GM12878 (cell line): ENCODE measurements around the gene MOCS1. TPM values are rescaled to one million over a fixed set of nuclear protein-coding genes. Genes with fewer than 3 reads are reported as not detected.

Source experiments
- ATAC-seq: fragments of 200-7000 bp; cut with Tn5 transposase; 3 replicates; pipeline ENCODE4 v1.9.1; 2020; ENCODE audit warnings: mild to moderate bottlenecking, moderate library complexity
- BruUV-seq: library from RNA; stranded (reverse); fragments of 400-500 nt; replicated peaks from 2 replicates; lab custom pipeline; 2021; lab: Mats Ljungman, UMichigan
- CTCF ChIA-PET: fragments of 300-600 bp; sonication (Branson Sonifier 250); formaldehyde crosslinking; extraction: SDS; loops from one replicate; lab custom pipeline; 2021; ENCODE audit warnings: inconsistent platforms; lab: Yijun Ruan, JAX
- POLR2A ChIA-PET: fragments of 350-600 bp; formaldehyde crosslinking; extraction: SDS; loops from one replicate; lab custom pipeline; 2021; ENCODE audit warnings: inconsistent platforms; lab: Charles Lee
- RAD21 ChIA-PET: fragments of 300-600 bp; sonication (Branson Sonifier 250); formaldehyde crosslinking; loops from one replicate; lab custom pipeline; 2023; ENCODE audit warnings: antibody characterized with exemption; ENCODE audit not compliant: unreplicated experiment; lab: Charles Lee
- SMC1A ChIA-PET: fragments of 300-600 bp; sonication (Branson Sonifier 250); formaldehyde crosslinking; loops from one replicate; lab custom pipeline; 2023; ENCODE audit not compliant: unreplicated experiment, uncharacterized antibody; lab: Charles Lee
- DNase-seq: peaks from one replicate; pipeline ENCODE4 v3.0.0-alpha.2; 2011; ENCODE audit warnings: low read depth, low spot score
- FAIRE-seq: peaks from 3 replicates; lab custom pipeline; 2011; peaks lifted over from hg19 to GRCh38; lab: Jason Lieb, UNC
- H2AFZ ChIP-seq: 2 replicates; pipeline ENCODE4 v1.6.0; 2011; ENCODE audit warnings: low read depth, low read length, control low read depth; ENCODE audit not compliant: control insufficient read depth
- H3K27ac ChIP-seq: 2 replicates; pipeline ENCODE4 v1.5.1; 2011; ENCODE audit warnings: control low read depth; ENCODE audit not compliant: control insufficient read depth, insufficient read depth
- H3K27me3 ChIP-seq, 2 experiments: replicated peaks in 1 of 2; 2 replicates each; pipeline versions ENCODE4 v1.6.0 to v1.6.1; 2011; ENCODE audit warnings: low read length in 1 of 2; ENCODE audit not compliant: control insufficient read depth in 2 of 2, insufficient read depth in 2 of 2
- H3K36me3 ChIP-seq, 2 experiments: 2 replicates each; pipeline ENCODE4 v1.5.1; 2011; ENCODE audit warnings: low read length in 1 of 2; ENCODE audit not compliant: control insufficient read depth in 2 of 2, insufficient read depth in 2 of 2
- H3K4me1 ChIP-seq: 2 replicates; pipeline ENCODE4 v1.6.1; 2011; ENCODE audit warnings: mild to moderate bottlenecking, low read length, moderate library complexity, mixed read lengths; ENCODE audit not compliant: control insufficient read depth, insufficient read depth
- H3K4me2 ChIP-seq: 2 replicates; pipeline ENCODE4 v1.6.0; 2011; ENCODE audit warnings: control low read depth; ENCODE audit not compliant: control insufficient read depth, insufficient read depth
- H3K4me3 ChIP-seq: fragments of 200-600 bp; sonication (generic); 2 replicates; pipeline ENCODE4 v1.5.1; 2016
- H3K79me2 ChIP-seq: 2 replicates; pipeline ENCODE4 v1.6.0; 2011; ENCODE audit warnings: low read length; ENCODE audit not compliant: control insufficient read depth, insufficient read depth
- H3K9ac ChIP-seq: 2 replicates; pipeline ENCODE4 v1.8.0; 2011; ENCODE audit warnings: low read length, control low read depth, mixed read lengths; ENCODE audit not compliant: control insufficient read depth, insufficient read depth
- H3K9me3 ChIP-seq: replicated peaks from 3 replicates; pipeline ENCODE4 v1.5.1; 2011; ENCODE audit warnings: mild to moderate bottlenecking, low read length; ENCODE audit not compliant: control insufficient read depth, insufficient read depth
- H4K20me1 ChIP-seq: 2 replicates; pipeline ENCODE4 v1.6.0; 2011; ENCODE audit not compliant: control insufficient read depth, insufficient read depth
- BMI1 ChIP-seq: fragments of 450-650 bp; IDR thresholded peaks from 2 replicates; pipeline ENCODE4 v1.6.1; 2016; ENCODE audit warnings: mild to moderate bottlenecking, moderate library complexity, borderline replicate concordance
- CEBPB ChIP-seq, 2 experiments: fragments of 150-350 bp in 1 of 2; IDR thresholded peaks; 2 replicates each; pipeline ENCODE4 v1.6.1; 2012 to 2014; ENCODE audit warnings: low read depth in 2 of 2, low read length in 2 of 2, borderline replicate concordance in 1 of 2, inconsistent platforms in 1 of 2
- CREM ChIP-seq: IDR thresholded peaks from 2 replicates; pipeline ENCODE4 v1.6.1; 2014; ENCODE audit warnings: antibody characterized with exemption, low read depth
- EGR1 ChIP-seq, 2 experiments: IDR thresholded peaks; 1 replicate in 1 of 2; 2 replicates in 1 of 2; pipeline ENCODE4 v1.6.1; 2011 to 2012; ENCODE audit warnings: low read depth in 2 of 2, low read length in 2 of 2, borderline replicate concordance in 1 of 2, mild to moderate bottlenecking in 1 of 2, moderate library complexity in 1 of 2
- EP300 ChIP-seq, 2 experiments: fragments of 150-350 bp in 1 of 2; IDR thresholded peaks; 2 replicates each; pipeline ENCODE4 v1.6.1; 2011 to 2012; ENCODE audit warnings: low read depth in 2 of 2, low read length in 2 of 2, borderline replicate concordance in 1 of 2, improper control_type of control experiment in 1 of 2, inconsistent platforms in 1 of 2; ENCODE audit not compliant: control insufficient read depth in 1 of 2
- IRF4 ChIP-seq: IDR thresholded peaks from 2 replicates; pipeline ENCODE4 v1.6.1; 2011; ENCODE audit warnings: low read depth, low read length
- NFXL1 ChIP-seq: fragments of 450-650 bp; IDR thresholded peaks from 2 replicates; pipeline ENCODE4 v1.6.1; 2017; ENCODE audit warnings: antibody characterized with exemption, mild to moderate bottlenecking, borderline replicate concordance
- NR2C1 ChIP-seq: fragments of 450-650 bp; IDR thresholded peaks from 2 replicates; pipeline ENCODE4 v1.6.1; 2017; ENCODE audit warnings: antibody characterized with exemption, mild to moderate bottlenecking, moderate library complexity
- RAD21 ChIP-seq: IDR thresholded peaks from 2 replicates; pipeline ENCODE4 v1.6.1; 2011; ENCODE audit warnings: mild to moderate bottlenecking, low read depth, low read length, moderate library complexity; ENCODE audit not compliant: insufficient read depth
- RBBP5 ChIP-seq: fragments of 200-600 bp; sonication (generic); conservative IDR thresholded peaks from 2 replicates; pipeline ENCODE4 v1.6.1; 2016
- SIX5 ChIP-seq: IDR thresholded peaks from 2 replicates; pipeline ENCODE4 v1.6.1; 2011; ENCODE audit warnings: mild to moderate bottlenecking, low read depth, low read length, moderate library complexity; ENCODE audit not compliant: severe bottlenecking
- SMAD5 ChIP-seq: IDR thresholded peaks from 2 replicates; pipeline ENCODE4 v1.6.1; 2016; ENCODE audit warnings: antibody characterized with exemption, low read depth
- WRNIP1 ChIP-seq: IDR thresholded peaks from 2 replicates; pipeline ENCODE4 v1.6.1; 2011; ENCODE audit warnings: low read depth, low read length, improper control_type of control experiment, borderline replicate concordance
- ZNF274 ChIP-seq: IDR thresholded peaks from one replicate; pipeline ENCODE4 v1.8.0; 2011; ENCODE audit not compliant: insufficient read length, insufficient read depth
- ZZZ3 ChIP-seq: IDR thresholded peaks from 2 replicates; pipeline ENCODE4 v1.6.1; 2011; ENCODE audit warnings: low read depth; ENCODE audit not compliant: control insufficient read depth, insufficient read length
- WGBS: methylation state at CpG from one replicate; pipeline ENCODE4 v1.1.6; 2016; ENCODE audit warnings: low lambda C conversion rate; ENCODE audit not compliant: insufficient replicate concordance, insufficient coverage; ENCODE audit errors: missing lambda C conversion rate; 5-methylcytosine and 5-hydroxymethylcytosine counted together
- in situ Hi-C: fragments of 300-500 bp; cut with MboI; formaldehyde crosslinking; loops from 9 replicates; pipeline ENCODE4 v1.14.3; 2018; ENCODE audit warnings: mixed read lengths
- intact Hi-C: fragments of 100-400 bp; cut with micrococcal nuclease; formaldehyde crosslinking; loops from one replicate; pipeline ENCODE4 v1.14.2; 2022; ENCODE audit not compliant: unreplicated experiment
- polyA plus RNA-seq, 11 experiments: library from polyadenylated mRNA; depleted of rRNA in 4 of 11; unstranded in 6 of 11; stranded (reverse) in 5 of 11; fragments of >200 nt; fragmentation: Nextera tagmentation in 4 of 11; fragmentation: Illumina TruSeq in 1 of 11; extraction: Ambion mirVana in 4 of 11; extraction: Trizol in 1 of 11; gene quantifications; 1 replicate in 1 of 11; 2 replicates in 10 of 11; pipeline versions ENCODE4 v1.2.1 to v1.2.3, GENCODE V29; 2011 to 2016; ENCODE audit warnings: inconsistent platforms in 2 of 11, missing spikeins in 2 of 11, low read depth in 1 of 11
- total RNA-seq, 4 experiments: library from RNA; depleted of rRNA in 3 of 4; stranded (reverse); fragments of >200 nt in 3 of 4; fragmentation: Illumina TruSeq in 1 of 4; extraction: Trizol in 1 of 4; gene quantifications; 2 replicates each; pipeline versions ENCODE4 v1.2.1 to v1.2.3, GENCODE V29; 2013 to 2021
- TF ChIP-seq, protein P1 (sequence below), 3 experiments: IDR thresholded peaks in 2 of 3; conservative IDR thresholded peaks in 1 of 3; 2 replicates each; pipeline ENCODE4 v1.5.1; 2011; ENCODE audit warnings: low read depth in 3 of 3, low read length in 3 of 3, mild to moderate bottlenecking in 3 of 3, control low read depth in 2 of 3, moderate library complexity in 2 of 3, inconsistent platforms in 1 of 3, mixed read lengths in 1 of 3; ENCODE audit not compliant: control insufficient read depth in 2 of 3, insufficient read depth in 1 of 3; ENCODE audit errors: extremely low read depth in 1 of 3
- TF ChIP-seq, protein P2 (sequence below): IDR thresholded peaks from 2 replicates; pipeline ENCODE4 v1.6.1; 2011; ENCODE audit warnings: low read depth, low read length, improper control_type of control experiment, borderline replicate concordance

Gene MOCS1
- total and polyA plus RNA-seq, 10 of the 15 experiments (the other 5 are each of a cell fraction or from before 2014, with no cell fraction given) = 0.02 to 5.4 (median 0.16) TPM; not detected in 2

DNA sequence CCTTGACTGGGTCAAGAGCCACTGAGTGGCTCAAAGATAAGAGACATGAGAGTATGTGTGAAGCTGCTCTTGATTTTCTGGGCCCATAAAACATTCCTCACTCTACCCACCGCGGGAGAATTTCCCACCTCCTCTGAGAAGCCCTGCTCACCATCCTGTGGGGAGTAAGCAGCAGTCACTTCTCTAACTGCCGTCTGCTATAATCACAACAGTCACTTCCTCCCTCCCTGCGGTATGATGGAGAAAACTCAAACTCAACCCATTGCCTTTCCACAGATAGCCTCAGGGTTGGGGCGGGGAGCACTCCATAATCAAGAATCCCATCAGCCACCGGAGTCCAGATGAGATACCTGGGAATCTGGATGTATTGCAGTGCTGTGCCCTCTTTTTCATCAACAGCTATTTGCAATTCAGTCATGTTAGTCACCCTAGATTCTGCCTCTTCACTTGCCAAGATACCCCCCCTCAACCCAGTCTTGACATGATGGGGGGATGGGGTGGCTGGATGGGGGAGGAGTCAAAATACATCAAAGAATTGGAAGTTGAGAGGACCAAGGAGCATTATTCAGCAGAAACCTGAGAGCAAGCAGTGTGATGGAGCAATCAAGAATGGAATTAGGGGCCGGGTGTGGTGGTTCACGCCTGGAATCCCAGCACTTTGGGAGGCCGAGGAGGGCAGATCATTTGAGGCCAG, 5.1 kb downstream of the MOCS1 start:
- no peak overlapping the region for H3K4me2 ChIP-seq
- no peaks in the 10 kb centered on the region for H3K9me3 ChIP-seq
- DNase-seq = no peak
- no peaks in the 10 kb centered on the region for H3K79me2 ChIP-seq
- in situ Hi-C loops = no loop called here
- H3K4me1 ChIP-seq = no peaks in the 10 kb centered on the region
- intact Hi-C loops = no loop called here
- H3K9ac ChIP-seq = no peak overlapping the region
- POLR2A ChIA-PET = no interaction called here
- RAD21 ChIA-PET = no interaction called here
- FAIRE-seq = no peak
- CTCF ChIA-PET = no interaction called here
- H3K27me3 ChIP-seq = peaks cover 0 to 3% of the 10 kb centered on the region in 2 experiments; a peak in 1 of 4 replicates
- 21% methylated on average over 9 of the region's 9 CpGs for WGBS
- SMC1A ChIA-PET = interaction anchor here (0.7 kb wide), 1 partner anchor 656 kb away, joined by 3 read pairs; no protein-coding TSS in a partner anchor
- no peaks in the 10 kb centered on the region for H3K36me3 ChIP-seq
- no peak overlapping the region for H3K4me3 ChIP-seq
- ATAC-seq = no peak
- no peak overlapping the region for H3K27ac ChIP-seq
- H4K20me1 ChIP-seq = no peaks in the 10 kb centered on the region
- no TSS peak for BruUV-seq
- no peak overlapping the region for H2AFZ ChIP-seq
- TF ChIP-seq CREM (no peak), NR2C1 (no peak), EP300 (IDR thresholded peaks at IDR 0.05; ENCODE audit: borderline replicate concordance in 1 of 2, control insufficient read depth in 1 of 2, low read depth in 2 of 2, low read length in 2 of 2) (no peak), IRF4 (no peak), ZNF274 (no peak), CEBPB (IDR thresholded peaks at IDR 0.05; ENCODE audit: borderline replicate concordance in 1 of 2, low read depth in 2 of 2, low read length in 2 of 2) (no peak), NFXL1 (no peak), SIX5 (no peak), WRNIP1 (no peak), SMAD5 (no peak), RAD21 (no peak), ZZZ3 (no peak), EGR1 (IDR thresholded peaks at IDR 0.05; ENCODE audit: borderline replicate concordance in 1 of 2, low read depth in 2 of 2, low read length in 2 of 2) (no peak), RBBP5 (no peak), BMI1 (no peak)
- TF ChIP-seq, protein P1, sequence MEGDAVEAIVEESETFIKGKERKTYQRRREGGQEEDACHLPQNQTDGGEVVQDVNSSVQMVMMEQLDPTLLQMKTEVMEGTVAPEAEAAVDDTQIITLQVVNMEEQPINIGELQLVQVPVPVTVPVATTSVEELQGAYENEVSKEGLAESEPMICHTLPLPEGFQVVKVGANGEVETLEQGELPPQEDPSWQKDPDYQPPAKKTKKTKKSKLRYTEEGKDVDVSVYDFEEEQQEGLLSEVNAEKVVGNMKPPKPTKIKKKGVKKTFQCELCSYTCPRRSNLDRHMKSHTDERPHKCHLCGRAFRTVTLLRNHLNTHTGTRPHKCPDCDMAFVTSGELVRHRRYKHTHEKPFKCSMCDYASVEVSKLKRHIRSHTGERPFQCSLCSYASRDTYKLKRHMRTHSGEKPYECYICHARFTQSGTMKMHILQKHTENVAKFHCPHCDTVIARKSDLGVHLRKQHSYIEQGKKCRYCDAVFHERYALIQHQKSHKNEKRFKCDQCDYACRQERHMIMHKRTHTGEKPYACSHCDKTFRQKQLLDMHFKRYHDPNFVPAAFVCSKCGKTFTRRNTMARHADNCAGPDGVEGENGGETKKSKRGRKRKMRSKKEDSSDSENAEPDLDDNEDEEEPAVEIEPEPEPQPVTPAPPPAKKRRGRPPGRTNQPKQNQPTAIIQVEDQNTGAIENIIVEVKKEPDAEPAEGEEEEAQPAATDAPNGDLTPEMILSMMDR (IDR thresholded peaks at IDR 0.05 in 2 of 3, conservative IDR thresholded peaks at IDR 0.05 in 1 of 3; ENCODE audit: control insufficient read depth in 2 of 3, extremely low read depth in 1 of 3, insufficient read depth in 1 of 3, low read depth in 3 of 3, low read length in 3 of 3) = no peak
- TF ChIP-seq, protein P2, sequence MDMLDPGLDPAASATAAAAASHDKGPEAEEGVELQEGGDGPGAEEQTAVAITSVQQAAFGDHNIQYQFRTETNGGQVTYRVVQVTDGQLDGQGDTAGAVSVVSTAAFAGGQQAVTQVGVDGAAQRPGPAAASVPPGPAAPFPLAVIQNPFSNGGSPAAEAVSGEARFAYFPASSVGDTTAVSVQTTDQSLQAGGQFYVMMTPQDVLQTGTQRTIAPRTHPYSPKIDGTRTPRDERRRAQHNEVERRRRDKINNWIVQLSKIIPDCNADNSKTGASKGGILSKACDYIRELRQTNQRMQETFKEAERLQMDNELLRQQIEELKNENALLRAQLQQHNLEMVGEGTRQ = no peak
